Activated T-cell treated with anti-CD3 and anti-CD28 coated beads for 24 hours (primary cell): Measurements from ENCODE around the gene BPIFA3.

Source experiments
- DNase-seq: peaks from one replicate; pipeline ENCODE4 v3.0.0-alpha.2; 2020; ENCODE audit warnings: low read depth

Gene BPIFA3

GRCh38 chr20:33224399-33224798 lies 7.2 kb downstream of the BPIFA3 start:
- DNase-seq, result no peak

- DNase-seq, result no peak
Observed at GRCh38 chr20:33229843-33230242, 12.7 kb downstream of the BPIFA3 start.

- DNase-seq, result no peak
Observed at GRCh38 chr20:33231237-33231636, 14.1 kb downstream of the BPIFA3 start.

GRCh38 chr20:33232486-33233072 lies 15.4 kb downstream of the BPIFA3 start:
- no peak for DNase-seq

- DNase-seq, result no peak
Observed at GRCh38 chr20:33233129-33233774, 16.1 kb downstream of the BPIFA3 start.

GRCh38 chr20:33234050-33234449 lies 16.9 kb downstream of the BPIFA3 start:
- no peak for DNase-seq

GRCh38 chr20:33235696-33236095 lies 18.5 kb downstream of the BPIFA3 start, which contains the start of gene BPIFA1:
Gene BPIFA1 (plus strand): TSS chr20:33235996. CDS start chr20:33237712, 1,716 bp downstream.
- no peak for DNase-seq

GRCh38 chr20:33236351-33236750 lies 19.2 kb downstream of the BPIFA3 start:
- no peak for DNase-seq

GRCh38 chr20:33237989-33238388 lies 20.8 kb downstream of the BPIFA3 start:
- no peak for DNase-seq

- DNase-seq, result no peak
Observed at GRCh38 chr20:33239418-33239817, 22.3 kb downstream of the BPIFA3 start.

GRCh38 chr20:33239979-33240736 lies 23.0 kb downstream of the BPIFA3 start:
- DNase-seq, result no peak

- DNase-seq, result no peak
Observed at GRCh38 chr20:33240923-33241322, 23.8 kb downstream of the BPIFA3 start.

- DNase-seq, result no peak
Observed at GRCh38 chr20:33242319-33243100, 25.4 kb downstream of the BPIFA3 start.

GRCh38 chr20:33246077-33246476 lies 28.9 kb downstream of the BPIFA3 start:
- no peak for DNase-seq

GRCh38 chr20:33249456-33249855 lies 32.3 kb downstream of the BPIFA3 start:
- no peak for DNase-seq

- no peak for DNase-seq
Observed at GRCh38 chr20:33250666-33251065, 33.5 kb downstream of the BPIFA3 start.

- DNase-seq, result no peak
Observed at GRCh38 chr20:33251496-33251895, 34.3 kb downstream of the BPIFA3 start.

- DNase-seq, result no peak
Observed at GRCh38 chr20:33252460-33252859, 35.3 kb downstream of the BPIFA3 start.

- DNase-seq, result no peak
Observed at GRCh38 chr20:33255005-33255404, 37.9 kb downstream of the BPIFA3 start.

GRCh38 chr20:33257237-33257636 lies 40.1 kb downstream of the BPIFA3 start:
- no peak for DNase-seq

GRCh38 chr20:33259371-33259770 lies 42.2 kb downstream of the BPIFA3 start:
- no peak for DNase-seq

GRCh38 chr20:33261465-33261864 lies 44.3 kb downstream of the BPIFA3 start:
- no peak for DNase-seq
